RWPE2 (cell line): ENCODE data around the gene RARS1.

Source experiments
- ATAC-seq: fragments of 200-7000 bp; cut with Tn5 transposase; 3 replicates; pipeline ENCODE4 v1.9.1; 2021; ENCODE audit warnings: low read depth
- DNase-seq: peaks from one replicate; pipeline ENCODE4 v3.0.0-alpha.2; 2020; ENCODE audit warnings: low spot score
- H3K27ac ChIP-seq: fragments of 450-650 bp; 2 replicates; pipeline ENCODE4 v1.5.1; 2017; ENCODE audit warnings: mild to moderate bottlenecking; ENCODE audit not compliant: poor library complexity, severe bottlenecking
- H3K27me3 ChIP-seq: fragments of 250-450 bp; sonication (Bioruptor Pico); 2 replicates; pipeline ENCODE4 v1.5.1; 2021; ENCODE audit warnings: mild to moderate bottlenecking, moderate library complexity; ENCODE audit not compliant: insufficient read depth, poor library complexity, severe bottlenecking
- H3K36me3 ChIP-seq: fragments of 250-450 bp; sonication (Bioruptor Pico); 2 replicates; pipeline ENCODE4 v1.5.1; 2020; ENCODE audit warnings: low read depth, mild to moderate bottlenecking, moderate library complexity
- H3K4me1 ChIP-seq: fragments of 250-450 bp; sonication (Bioruptor Pico); 2 replicates; pipeline ENCODE4 v1.5.1; 2021; ENCODE audit warnings: mild to moderate bottlenecking, moderate library complexity; ENCODE audit not compliant: insufficient read depth, poor library complexity, severe bottlenecking
- H3K4me3 ChIP-seq: fragments of 250-450 bp; sonication (Bioruptor Pico); 2 replicates; pipeline ENCODE4 v1.5.1; 2021; ENCODE audit warnings: mild to moderate bottlenecking, moderate library complexity; ENCODE audit not compliant: severe bottlenecking
- H3K9me3 ChIP-seq: fragments of 250-450 bp; sonication (Bioruptor Pico); 2 replicates; pipeline ENCODE4 v1.5.1; 2021; ENCODE audit warnings: mild to moderate bottlenecking, moderate library complexity; ENCODE audit not compliant: severe bottlenecking
- CTCF ChIP-seq: fragments of 450-650 bp; IDR thresholded peaks from one replicate; pipeline ENCODE4 v1.5.1; 2017; ENCODE audit warnings: mild to moderate bottlenecking, moderate library complexity; ENCODE audit not compliant: poor library complexity, severe bottlenecking

RARS1 gene

GRCh38 chr5:168486136-168486879 lies at the start of gene RARS1:
Gene RARS1 (plus strand): TSS chr5:168486471. CDS start chr5:168486499, 28 bp downstream.
- peaks cover 9% of the 10 kb centered on the region for H3K4me1 ChIP-seq
- H3K36me3 ChIP-seq: peaks cover 40% of the 10 kb centered on the region
- H3K9me3 ChIP-seq: no peaks in the 10 kb centered on the region
- DNase-seq (peak; percentile 97), ATAC-seq (peak; percentile 96)
- H3K27me3 ChIP-seq: no peaks in the 10 kb centered on the region
- peak; percentile 99 for TF ChIP-seq CTCF
- H3K27ac ChIP-seq: peak within 1 kb of the TSS; percentile 39
- H3K4me3 ChIP-seq: peak within 1 kb of the TSS; percentile 76

GRCh38 chr5:168438349-168438748 lies 47.9 kb upstream of the RARS1 start:
- no peak overlapping the region for H3K4me3 ChIP-seq
- no peak for TF ChIP-seq CTCF
- ATAC-seq: no peak
- no peaks in the 10 kb centered on the region for H3K4me1 ChIP-seq
- no peaks in the 10 kb centered on the region for H3K27me3 ChIP-seq
- no peak overlapping the region for H3K27ac ChIP-seq
- H3K9me3 ChIP-seq: no peaks in the 10 kb centered on the region
- DNase-seq: no peak
- H3K36me3 ChIP-seq: peaks cover 92% of the 10 kb centered on the region

GRCh38 chr5:168443533-168443932 lies 42.7 kb upstream of the RARS1 start:
- Histone ChIP-seq H3K4me1 (no peaks in the 10 kb centered on the region), H3K27me3 (no peaks in the 10 kb centered on the region), H3K4me3 (no peak overlapping the region), H3K9me3 (no peaks in the 10 kb centered on the region), H3K27ac (no peak overlapping the region), H3K36me3 (peaks cover 89% of the 10 kb centered on the region)
- TF ChIP-seq CTCF: no peak
- DNase-seq (no peak), ATAC-seq (no peak)

GRCh38 chr5:168443950-168444700 lies 42.1 kb upstream of the RARS1 start:
- ATAC-seq: no peak
- H3K4me3 ChIP-seq: no peak overlapping the region
- no peaks in the 10 kb centered on the region for H3K4me1 ChIP-seq
- TF ChIP-seq CTCF: no peak
- no peaks in the 10 kb centered on the region for H3K9me3 ChIP-seq
- H3K27ac ChIP-seq: no peak overlapping the region
- no peaks in the 10 kb centered on the region for H3K27me3 ChIP-seq
- peaks cover 88% of the 10 kb centered on the region for H3K36me3 ChIP-seq
- no peak for DNase-seq
